Right renal pelvis (tissue), 4 donors: ENCODE data around the gene PIGU. TPM values are rescaled to one million over a fixed set of nuclear protein-coding genes. Genes with fewer than 3 reads are reported as not detected.
A peak's percentile ranks its signal among the peaks of the same experiment; 100 is the strongest.
"Not testable (repeated sequence)": the region's sequence is repeated elsewhere in the genome, so short reads cannot be mapped to it uniquely, and the experiment has no call there.

Experiments
- DNase-seq, 4 donors: peaks; one replicate each; pipeline ENCODE4 v3.0.0-alpha.2; 2013; ENCODE audit warnings: low read depth in 4 of 4, low spot score in 3 of 4, missing footprints in 1 of 4
- polyA plus RNA-seq, 4 donors: library from polyadenylated mRNA; unstranded; fragments of 120-200 nt; gene quantifications; one replicate each; pipeline ENCODE4 v1.2.1, GENCODE V29; 2013; ENCODE audit not compliant: insufficient read length in 4 of 4

The PIGU gene
- polyA plus RNA-seq, 4 donors: 39.0 to 45.3 (median 44.2) TPM

GRCh38 chr20:34663213-34663943, 13.5 kb downstream of the PIGU start:
- no peak for DNase-seq

- DNase-seq: not testable (repeated sequence)
Observed at GRCh38 chr20:34661811-34662210, 15.1 kb downstream of the PIGU start.

GRCh38 chr20:34658654-34659053, 18.2 kb downstream of the PIGU start:
- not testable (repeated sequence) for DNase-seq

GRCh38 chr20:34654207-34654744, 22.6 kb downstream of the PIGU start:
- DNase-seq: no peak

- DNase-seq: no peak
Observed at GRCh38 chr20:34651200-34651599, 25.7 kb downstream of the PIGU start.

GRCh38 chr20:34647737-34648136, 29.2 kb downstream of the PIGU start:
- no peak for DNase-seq

GRCh38 chr20:34644951-34645350, 31.9 kb downstream of the PIGU start:
- DNase-seq: no peak

GRCh38 chr20:34644345-34644744, 32.5 kb downstream of the PIGU start:
- no peak for DNase-seq

- no peak for DNase-seq
Observed at GRCh38 chr20:34643928-34644327, 33.0 kb downstream of the PIGU start.

- no peak for DNase-seq
Observed at GRCh38 chr20:34642009-34642408, 34.9 kb downstream of the PIGU start.

- DNase-seq: peak in 1 of 4 donors; percentile 15
Observed at GRCh38 chr20:34639755-34640222, 37.1 kb downstream of the PIGU start.

- DNase-seq: no peak
Observed at GRCh38 chr20:34638532-34638931, 38.4 kb downstream of the PIGU start.

GRCh38 chr20:34638039-34638292, 38.9 kb downstream of the PIGU start:
- DNase-seq: no peak

GRCh38 chr20:34637245-34638038, 39.5 kb downstream of the PIGU start:
- no peak for DNase-seq

- no peak for DNase-seq
Observed at GRCh38 chr20:34636648-34637047, 40.2 kb downstream of the PIGU start.

- no peak for DNase-seq
Observed at GRCh38 chr20:34634392-34634791, 42.5 kb downstream of the PIGU start.

- DNase-seq: no peak
Observed at GRCh38 chr20:34632870-34633452, 43.9 kb downstream of the PIGU start.

- no peak for DNase-seq
Observed at GRCh38 chr20:34629904-34630303, 47.0 kb downstream of the PIGU start.

GRCh38 chr20:34629342-34629741, 47.5 kb downstream of the PIGU start:
- DNase-seq: no peak

- DNase-seq: no peak
Observed at GRCh38 chr20:34628026-34628425, 48.9 kb downstream of the PIGU start.

- DNase-seq: no peak
Observed at GRCh38 chr20:34627458-34627857, 49.4 kb downstream of the PIGU start.
